Measurements from ENCODE around the gene SLC25A28.
"Not testable (repeated sequence)": the region's sequence is repeated elsewhere in the genome, so short reads cannot be mapped to it uniquely, and the experiment has no call there.

GRCh38 chr10:99625124-99625523, 4.9 kb upstream of the SLC25A28 start:
- TF ChIP-seq CTCF, POLR2A (IDR thresholded peaks at IDR 0.05): not testable (repeated sequence)
